ENCODE results near the gene ELMO1.

The ELMO1 gene

GRCh38 chr7:37079420-37079819 is 369.2 kb downstream of the ELMO1 start:
- Mint-ChIP-seq H3K9me3 (no peaks in the 10 kb centered on the region), H3K36me3 (peaks cover 53% of the 10 kb centered on the region), H3K27ac (no peak overlapping the region)

DNA sequence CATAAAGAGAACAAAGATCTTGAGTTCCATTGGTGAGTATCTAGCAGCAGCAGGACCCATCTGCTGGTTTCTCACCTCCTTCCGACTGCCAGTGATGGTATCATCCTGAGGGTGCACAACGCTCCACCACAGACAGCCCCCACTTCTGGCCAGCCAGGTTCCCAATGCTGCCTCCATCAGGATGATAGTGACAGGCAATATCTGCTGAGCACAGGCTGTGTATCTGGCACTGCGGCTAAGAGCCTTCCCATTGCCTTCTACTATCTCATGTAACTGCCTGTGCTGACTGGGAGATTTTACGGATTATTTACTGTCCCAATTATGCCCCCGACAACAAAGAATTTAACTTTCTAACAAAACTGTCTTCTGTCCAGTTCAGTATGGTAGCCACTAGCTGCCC is 372.0 kb downstream of the ELMO1 start:
- no peaks in the 10 kb centered on the region for H3K9me3 Mint-ChIP-seq
- no peaks in the 10 kb centered on the region for H3K27me3 Mint-ChIP-seq
- H3K4me3 Mint-ChIP-seq: no peak overlapping the region
- H3K36me3 Mint-ChIP-seq: peaks cover 48% of the 10 kb centered on the region
- no peak overlapping the region for H3K27ac Mint-ChIP-seq
- peaks cover 34% of the 10 kb centered on the region for H3K4me1 Mint-ChIP-seq

More at GRCh38 chr7:37079420-37079819, 369.2 kb downstream of the ELMO1 start:
- H3K4me3 Mint-ChIP-seq: no peak overlapping the region
- H3K27me3 Mint-ChIP-seq: no peaks in the 10 kb centered on the region
- peaks cover 46% of the 10 kb centered on the region for H3K4me1 Mint-ChIP-seq

GRCh38 chr7:37074370-37074769 is 374.3 kb downstream of the ELMO1 start:
- H3K36me3 Mint-ChIP-seq: peaks cover 43% of the 10 kb centered on the region
- H3K9me3 Mint-ChIP-seq: no peaks in the 10 kb centered on the region
- peaks cover 46% of the 10 kb centered on the region for H3K4me1 Mint-ChIP-seq
- no peak overlapping the region for H3K4me3 Mint-ChIP-seq
- H3K27ac Mint-ChIP-seq: no peak overlapping the region
- no peaks in the 10 kb centered on the region for H3K27me3 Mint-ChIP-seq

DNA sequence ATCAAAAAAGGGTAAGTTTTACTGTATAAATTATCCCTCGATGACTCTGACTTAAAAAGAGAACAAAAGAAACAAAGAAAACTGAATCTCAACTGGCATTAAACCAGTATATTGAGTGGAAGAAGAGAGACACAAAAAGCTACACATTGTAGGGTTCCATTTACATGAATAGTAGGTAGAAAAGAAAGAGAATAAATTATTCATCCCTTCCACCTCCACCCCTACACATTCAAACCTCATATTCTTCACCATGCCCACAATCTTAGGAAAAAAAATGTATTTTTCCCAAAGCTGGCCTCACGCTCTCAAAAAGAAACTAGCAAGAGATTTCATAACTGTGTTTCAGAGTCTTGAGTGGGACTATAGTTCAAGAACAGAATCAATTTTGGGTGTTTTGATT is 377.5 kb downstream of the ELMO1 start:
- Mint-ChIP-seq H3K9me3 (no peaks in the 10 kb centered on the region), H3K4me1 (peaks cover 45% of the 10 kb centered on the region), H3K36me3 (peaks cover 35% of the 10 kb centered on the region)

DNA sequence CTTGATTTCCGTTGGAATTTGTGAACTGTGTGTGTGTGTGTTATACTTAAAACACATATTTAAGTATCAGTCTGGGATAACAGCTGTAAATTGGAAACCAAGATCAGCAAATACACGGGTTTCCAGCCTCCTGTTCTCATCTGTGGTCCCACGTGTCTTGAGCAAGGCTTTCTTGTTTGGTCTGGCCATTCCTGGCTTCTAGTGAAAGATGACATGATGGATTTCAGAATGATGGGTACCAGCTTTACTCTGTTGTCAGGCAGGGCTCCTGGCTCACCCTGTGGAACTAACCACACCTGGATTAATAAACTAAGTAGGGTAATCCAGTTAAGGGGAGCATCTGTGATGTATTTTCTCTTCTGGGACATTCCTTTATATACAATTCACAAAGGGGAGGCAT is 378.2 kb downstream of the ELMO1 start:
- H3K27me3 Mint-ChIP-seq: no peaks in the 10 kb centered on the region
- H3K4me1 Mint-ChIP-seq: peaks cover 51% of the 10 kb centered on the region
- peaks cover 2% of the 10 kb centered on the region for H3K9me3 Mint-ChIP-seq
- H3K4me3 Mint-ChIP-seq: no peak overlapping the region
- peaks cover 37% of the 10 kb centered on the region for H3K36me3 Mint-ChIP-seq
- peak overlapping the region; percentile 79 for H3K27ac Mint-ChIP-seq

More for the DNA sequence above, 377.5 kb downstream of the ELMO1 start:
- Mint-ChIP-seq H3K27me3 (no peaks in the 10 kb centered on the region), H3K27ac (peak overlapping the region; percentile 79), H3K4me3 (no peak overlapping the region)

DNA sequence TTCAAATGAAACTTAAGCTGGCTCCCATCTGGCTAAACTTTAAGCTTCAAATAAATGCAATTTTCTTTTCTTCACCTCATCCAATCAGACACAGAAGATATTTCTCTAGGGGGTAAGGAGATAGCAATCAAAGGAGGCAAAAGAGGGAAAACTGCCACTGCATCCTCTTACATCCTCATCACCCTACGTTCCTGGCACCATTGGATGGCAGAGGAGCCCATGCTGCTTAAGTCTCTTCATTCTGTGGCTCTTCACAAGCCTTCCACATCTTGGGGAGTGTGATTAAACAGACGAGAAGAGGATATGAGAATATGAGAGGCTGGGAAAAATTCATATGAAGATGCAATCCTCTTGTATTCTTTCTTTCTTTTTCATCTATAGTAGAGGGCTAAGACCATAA is 378.6 kb downstream of the ELMO1 start:
- peaks cover 6% of the 10 kb centered on the region for H3K9me3 Mint-ChIP-seq
- no peaks in the 10 kb centered on the region for H3K27me3 Mint-ChIP-seq
- H3K36me3 Mint-ChIP-seq: peaks cover 40% of the 10 kb centered on the region
- peaks cover 56% of the 10 kb centered on the region for H3K4me1 Mint-ChIP-seq
- H3K4me3 Mint-ChIP-seq: no peak overlapping the region
- H3K27ac Mint-ChIP-seq: peak overlapping the region; percentile 30

DNA sequence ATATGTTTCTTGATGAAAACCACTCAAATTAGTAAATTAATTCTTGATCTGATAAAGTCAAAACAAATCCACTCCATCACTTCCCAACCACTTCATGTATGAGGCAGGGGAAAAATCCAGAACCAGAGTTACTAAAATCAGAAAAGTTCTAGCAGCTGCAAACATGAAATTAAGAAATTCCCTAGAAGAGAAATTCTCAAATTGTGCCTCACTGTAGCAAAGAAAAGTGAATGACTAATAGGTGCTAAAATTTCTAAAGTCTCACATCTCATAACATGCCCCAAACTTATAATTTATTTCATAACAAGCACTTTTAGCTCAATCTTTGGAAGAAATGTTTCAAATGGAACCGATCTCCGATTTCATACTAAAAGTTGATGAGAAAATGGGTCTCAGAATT is 379.3 kb downstream of the ELMO1 start:
- peaks cover 38% of the 10 kb centered on the region for H3K36me3 Mint-ChIP-seq
- peaks cover 58% of the 10 kb centered on the region for H3K4me1 Mint-ChIP-seq
- peaks cover 6% of the 10 kb centered on the region for H3K9me3 Mint-ChIP-seq
- H3K4me3 Mint-ChIP-seq: no peak overlapping the region
- H3K27ac Mint-ChIP-seq: peak overlapping the region; percentile 53
- H3K27me3 Mint-ChIP-seq: no peaks in the 10 kb centered on the region

DNA sequence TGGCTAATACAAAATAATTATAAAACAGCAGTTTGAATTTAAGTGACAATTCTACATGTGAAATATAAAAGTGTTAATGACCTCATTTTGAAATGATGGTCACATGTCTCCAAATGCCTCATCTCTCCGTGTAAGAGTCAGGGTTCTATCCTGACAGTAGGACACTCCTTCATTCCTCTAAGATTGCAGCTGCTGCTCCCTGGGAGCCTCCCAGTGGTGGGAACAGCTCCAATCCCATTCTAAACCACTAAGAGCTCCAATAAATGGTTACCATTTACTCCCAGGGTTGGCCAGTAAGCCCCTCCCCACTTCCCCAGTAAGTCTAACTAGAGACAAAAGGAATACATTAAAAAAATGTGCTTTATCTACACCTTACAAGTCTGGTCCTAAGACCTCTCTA is 379.8 kb downstream of the ELMO1 start:
- no peaks in the 10 kb centered on the region for H3K27me3 Mint-ChIP-seq
- H3K27ac Mint-ChIP-seq: peak overlapping the region; percentile 53
- H3K4me1 Mint-ChIP-seq: peaks cover 60% of the 10 kb centered on the region
- H3K4me3 Mint-ChIP-seq: no peak overlapping the region
- H3K36me3 Mint-ChIP-seq: peaks cover 37% of the 10 kb centered on the region
- H3K9me3 Mint-ChIP-seq: peaks cover 6% of the 10 kb centered on the region

DNA sequence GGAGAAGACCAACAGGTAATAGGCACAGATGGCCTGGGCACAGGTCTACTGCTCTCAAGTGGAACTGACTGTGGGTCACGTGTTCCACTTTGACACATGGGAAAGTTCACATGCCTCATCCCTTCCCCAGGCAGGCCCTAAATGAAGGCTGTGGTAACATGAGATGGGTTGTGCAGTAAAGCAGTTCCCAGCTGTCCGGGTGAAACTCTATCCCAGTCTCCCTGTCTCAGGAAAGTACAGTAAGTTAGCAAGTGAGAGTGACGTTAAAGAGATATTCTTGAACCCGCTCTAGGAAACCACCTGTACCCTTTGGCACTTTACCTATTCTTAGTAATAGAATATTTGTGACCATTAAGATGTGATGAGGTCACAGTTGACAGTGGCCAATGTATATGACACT is 380.6 kb downstream of the ELMO1 start:
- Mint-ChIP-seq H3K27ac (no peak overlapping the region), H3K9me3 (peaks cover 6% of the 10 kb centered on the region), H3K4me3 (no peak overlapping the region), H3K4me1 (peaks cover 64% of the 10 kb centered on the region), H3K27me3 (no peaks in the 10 kb centered on the region), H3K36me3 (peaks cover 38% of the 10 kb centered on the region)

DNA sequence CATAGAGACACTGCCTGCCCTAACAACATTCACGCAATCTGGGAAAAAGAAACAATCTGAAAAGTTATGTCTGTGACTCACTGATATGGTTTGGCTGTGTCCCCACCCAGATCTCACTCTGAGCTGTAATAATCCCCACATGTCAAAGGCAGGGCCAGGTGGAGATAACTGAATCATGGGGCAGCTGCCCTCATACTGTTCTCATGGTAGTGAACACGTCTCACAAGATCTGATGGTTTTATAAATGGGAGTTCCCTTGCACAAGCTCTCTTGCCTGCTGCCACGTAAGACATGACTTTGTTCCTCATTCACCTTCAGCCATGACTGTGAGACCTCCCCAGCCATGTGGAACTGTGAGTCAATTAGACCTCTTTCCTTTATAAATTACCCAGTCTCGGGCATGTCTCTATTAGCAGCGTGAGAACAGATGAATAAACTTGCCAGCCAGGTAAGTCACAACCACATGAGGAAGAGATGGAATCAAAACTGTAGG is 382.8 kb downstream of the ELMO1 start:
- peak overlapping the region; percentile 10 for H3K27ac Mint-ChIP-seq
- peaks cover 36% of the 10 kb centered on the region for H3K36me3 Mint-ChIP-seq
- peaks cover 6% of the 10 kb centered on the region for H3K9me3 Mint-ChIP-seq
- no peaks in the 10 kb centered on the region for H3K27me3 Mint-ChIP-seq
- H3K4me3 Mint-ChIP-seq: no peak overlapping the region
- H3K4me1 Mint-ChIP-seq: peaks cover 47% of the 10 kb centered on the region

DNA sequence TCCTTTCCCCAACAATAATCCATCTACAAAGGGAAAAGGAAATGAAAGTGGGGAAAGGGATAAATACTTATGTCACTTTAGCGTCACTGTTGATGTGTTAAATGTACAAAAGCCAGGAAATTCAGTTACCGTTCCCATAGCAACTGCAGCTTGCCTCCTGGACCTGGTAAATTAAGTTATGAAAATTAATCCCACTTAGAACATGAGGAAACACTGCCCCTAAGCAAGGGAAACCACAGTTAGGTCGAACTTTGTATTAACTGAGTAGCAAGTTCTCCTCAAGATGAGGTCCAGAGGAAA is 386.2 kb downstream of the ELMO1 start:
- no peak overlapping the region for H3K27ac Mint-ChIP-seq
- peaks cover 27% of the 10 kb centered on the region for H3K4me1 Mint-ChIP-seq
- no peak overlapping the region for H3K4me3 Mint-ChIP-seq
- H3K27me3 Mint-ChIP-seq: no peaks in the 10 kb centered on the region
- H3K9me3 Mint-ChIP-seq: peaks cover 6% of the 10 kb centered on the region
- peaks cover 20% of the 10 kb centered on the region for H3K36me3 Mint-ChIP-seq

- H3K27me3 Mint-ChIP-seq: no peaks in the 10 kb centered on the region
- H3K4me3 Mint-ChIP-seq: no peak overlapping the region
- H3K36me3 Mint-ChIP-seq: peaks cover 23% of the 10 kb centered on the region
- peaks cover 31% of the 10 kb centered on the region for H3K4me1 Mint-ChIP-seq
- peaks cover 6% of the 10 kb centered on the region for H3K9me3 Mint-ChIP-seq
- no peak overlapping the region for H3K27ac Mint-ChIP-seq
These were observed 386.7 kb downstream of the ELMO1 start for GRCh38 chr7:37061849-37062559.

- H3K9me3 Mint-ChIP-seq: no peaks in the 10 kb centered on the region
- peaks cover 11% of the 10 kb centered on the region for H3K4me1 Mint-ChIP-seq
- no peak overlapping the region for H3K4me3 Mint-ChIP-seq
- peaks cover 25% of the 10 kb centered on the region for H3K36me3 Mint-ChIP-seq
- no peak overlapping the region for H3K27ac Mint-ChIP-seq
- H3K27me3 Mint-ChIP-seq: no peaks in the 10 kb centered on the region
These were observed 392.3 kb downstream of the ELMO1 start for GRCh38 chr7:37056234-37056912.

DNA sequence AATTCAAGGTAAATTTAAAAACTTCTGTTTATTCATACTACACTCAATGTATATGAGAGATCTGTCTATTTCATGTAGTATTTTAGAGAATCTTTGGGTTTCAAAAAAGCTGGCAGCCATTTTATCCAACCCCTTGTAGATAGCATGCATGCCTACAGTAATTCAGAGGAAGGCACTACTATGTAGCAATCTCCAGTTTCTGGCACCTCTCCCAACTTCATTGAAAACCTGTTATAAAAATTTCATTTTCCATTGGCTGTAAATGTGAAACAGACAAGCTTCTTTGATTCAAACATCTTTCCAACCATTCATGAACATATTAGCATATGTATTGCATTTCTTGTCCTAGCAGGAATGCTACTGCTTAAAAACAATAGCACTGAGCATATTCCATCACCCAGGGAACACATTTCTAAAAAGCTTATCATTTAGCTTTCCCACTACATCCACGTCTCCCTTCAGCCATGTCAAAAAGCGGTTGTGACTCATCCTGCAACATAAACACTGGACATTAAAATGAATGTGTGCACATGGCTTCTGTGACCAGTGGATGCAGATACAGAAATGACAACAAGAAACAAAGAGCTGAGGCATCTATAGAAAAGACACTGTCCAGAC is 393.9 kb downstream of the ELMO1 start:
- Mint-ChIP-seq H3K4me1 (peaks cover 15% of the 10 kb centered on the region), H3K36me3 (peaks cover 29% of the 10 kb centered on the region), H3K27me3 (no peaks in the 10 kb centered on the region), H3K4me3 (no peak overlapping the region), H3K9me3 (no peaks in the 10 kb centered on the region), H3K27ac (no peak overlapping the region)

DNA sequence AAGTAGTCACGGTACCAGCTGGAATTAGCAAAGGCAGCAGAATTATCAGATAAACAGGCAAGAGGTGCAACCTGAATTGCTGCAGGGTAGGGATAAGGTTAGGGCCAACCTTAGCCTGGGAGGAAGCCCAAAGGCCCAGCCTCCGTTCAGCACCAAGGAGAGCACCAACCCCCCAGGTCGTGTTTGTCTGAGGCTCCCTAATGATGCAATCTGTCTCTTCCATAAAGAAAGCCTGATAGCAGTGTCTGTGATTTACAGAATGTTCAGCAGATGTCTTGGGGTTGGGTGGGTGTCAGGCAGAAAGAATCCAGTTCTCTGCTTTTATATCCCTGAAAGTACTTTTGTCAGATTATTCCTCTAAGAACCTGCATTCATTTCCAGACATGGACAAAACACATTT is 396.0 kb downstream of the ELMO1 start:
- no peak overlapping the region for H3K27ac Mint-ChIP-seq
- peaks cover 21% of the 10 kb centered on the region for H3K4me1 Mint-ChIP-seq
- H3K27me3 Mint-ChIP-seq: no peaks in the 10 kb centered on the region
- peaks cover 32% of the 10 kb centered on the region for H3K36me3 Mint-ChIP-seq
- H3K4me3 Mint-ChIP-seq: no peak overlapping the region
- H3K9me3 Mint-ChIP-seq: no peaks in the 10 kb centered on the region

DNA sequence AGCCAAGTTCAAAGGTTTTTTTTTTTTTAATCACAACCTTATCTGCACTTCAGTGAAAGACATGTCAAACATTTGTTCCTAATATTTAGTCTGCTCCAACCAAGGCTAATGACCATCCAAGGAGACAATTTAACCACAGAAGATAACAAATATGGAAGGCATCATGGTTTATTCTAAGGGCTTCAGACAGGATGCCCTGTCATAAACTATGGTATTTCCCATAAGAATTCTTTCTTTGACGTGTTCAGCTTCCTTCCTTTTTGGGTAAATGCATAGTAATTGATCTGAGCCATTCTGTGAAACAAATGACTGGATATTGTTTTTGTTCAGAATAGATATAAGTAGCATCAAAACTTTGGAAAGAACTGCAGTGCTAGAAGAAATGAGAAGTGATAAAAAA is 397.9 kb downstream of the ELMO1 start:
- peaks cover 26% of the 10 kb centered on the region for H3K4me1 Mint-ChIP-seq
- H3K27me3 Mint-ChIP-seq: no peaks in the 10 kb centered on the region
- no peak overlapping the region for H3K4me3 Mint-ChIP-seq
- peaks cover 25% of the 10 kb centered on the region for H3K36me3 Mint-ChIP-seq
- no peaks in the 10 kb centered on the region for H3K9me3 Mint-ChIP-seq
- H3K27ac Mint-ChIP-seq: no peak overlapping the region
